Suprapubic skin (tissue), 4 donors: ENCODE results near the gene DNM3.

Source experiments
- EP300 ChIP-seq: sonication (generic); formaldehyde crosslinking; IDR thresholded peaks from one replicate; pipeline ENCODE4 v1.6.1; 2017; ENCODE audit warnings: antibody characterized with exemption
- POLR2AphosphoS5 ChIP-seq, 3 donors: sonication (generic); formaldehyde crosslinking; IDR thresholded peaks; one replicate each; pipeline ENCODE4 v1.6.1; 2017; ENCODE audit warnings: antibody characterized with exemption in 3 of 3
- TF ChIP-seq, protein P1 (sequence below), 2 donors: fragments of 200-600 bp in 1 of 2; fragments of 450-650 bp in 1 of 2; sonication (generic) in 1 of 2; IDR thresholded peaks; one replicate each; pipeline ENCODE4 v1.5.1; 2016 to 2019; ENCODE audit warnings: antibody characterized with exemption in 2 of 2, mild to moderate bottlenecking in 1 of 2, moderate library complexity in 1 of 2

GRCh38 chr1:171828794-171829193 is 12.5 kb upstream of the DNM3 start:
- TF ChIP-seq POLR2AphosphoS5 (IDR thresholded peaks at IDR 0.05) (no peak), EP300 (no peak)
- TF ChIP-seq, protein P1, sequence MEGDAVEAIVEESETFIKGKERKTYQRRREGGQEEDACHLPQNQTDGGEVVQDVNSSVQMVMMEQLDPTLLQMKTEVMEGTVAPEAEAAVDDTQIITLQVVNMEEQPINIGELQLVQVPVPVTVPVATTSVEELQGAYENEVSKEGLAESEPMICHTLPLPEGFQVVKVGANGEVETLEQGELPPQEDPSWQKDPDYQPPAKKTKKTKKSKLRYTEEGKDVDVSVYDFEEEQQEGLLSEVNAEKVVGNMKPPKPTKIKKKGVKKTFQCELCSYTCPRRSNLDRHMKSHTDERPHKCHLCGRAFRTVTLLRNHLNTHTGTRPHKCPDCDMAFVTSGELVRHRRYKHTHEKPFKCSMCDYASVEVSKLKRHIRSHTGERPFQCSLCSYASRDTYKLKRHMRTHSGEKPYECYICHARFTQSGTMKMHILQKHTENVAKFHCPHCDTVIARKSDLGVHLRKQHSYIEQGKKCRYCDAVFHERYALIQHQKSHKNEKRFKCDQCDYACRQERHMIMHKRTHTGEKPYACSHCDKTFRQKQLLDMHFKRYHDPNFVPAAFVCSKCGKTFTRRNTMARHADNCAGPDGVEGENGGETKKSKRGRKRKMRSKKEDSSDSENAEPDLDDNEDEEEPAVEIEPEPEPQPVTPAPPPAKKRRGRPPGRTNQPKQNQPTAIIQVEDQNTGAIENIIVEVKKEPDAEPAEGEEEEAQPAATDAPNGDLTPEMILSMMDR (IDR thresholded peaks at IDR 0.05) = no peak
